ENCODE measurements around the gene TMEM9.

The TMEM9 gene

GRCh38 chr1:201112173-201112731 is 42.0 kb downstream of the TMEM9 start, which contains the start of gene CACNA1S:
Gene CACNA1S (minus strand): TSS chr1:201112426. CDS start chr1:201112339, 87 bp downstream.
- Histone ChIP-seq H3K9me3 (ENCODE audit: insufficient read depth, low read length) (no peaks in the 10 kb centered on the region), H3K4me1 (ENCODE audit: insufficient read depth, insufficient read length) (peaks cover 28% of the 10 kb centered on the region), H3K4me3 (ENCODE audit: insufficient read length, low read depth) (no peak within 1 kb of the TSS), H3K36me3 (ENCODE audit: insufficient read depth, insufficient read length, low read length) (no peaks in the 10 kb centered on the region), H3K9ac (ENCODE audit: insufficient read length, low read depth) (peak within 1 kb of the TSS; percentile 61), H3K27me3 (ENCODE audit: insufficient read depth, insufficient read length) (peaks cover 73% of the 10 kb centered on the region)
- TF ChIP-seq SUZ12 (IDR thresholded peaks at IDR 0.05; ENCODE audit: extremely low read depth, insufficient read depth, insufficient read length) (no peak), ZNF274 (IDR thresholded peaks at IDR 0.05; ENCODE audit: low read depth, low read length) (no peak), YY1 (IDR thresholded peaks at IDR 0.05; ENCODE audit: insufficient read depth, insufficient read length) (no peak)
- no peak for DNase-seq (ENCODE audit: low read depth, low spot score)

- Histone ChIP-seq H3K9ac (ENCODE audit: insufficient read length, low read depth) (no peak overlapping the region), H3K9me3 (ENCODE audit: insufficient read depth, low read length) (no peaks in the 10 kb centered on the region), H3K27me3 (ENCODE audit: insufficient read depth, insufficient read length) (peaks cover 76% of the 10 kb centered on the region), H3K36me3 (ENCODE audit: insufficient read depth, insufficient read length, low read length) (no peaks in the 10 kb centered on the region), H3K4me1 (ENCODE audit: insufficient read depth, insufficient read length) (peaks cover 29% of the 10 kb centered on the region), H3K4me3 (ENCODE audit: insufficient read length, low read depth) (no peak overlapping the region)
- TF ChIP-seq ZNF274 (IDR thresholded peaks at IDR 0.05; ENCODE audit: low read depth, low read length): no peak
- no peak for TF ChIP-seq SUZ12 (IDR thresholded peaks at IDR 0.05; ENCODE audit: extremely low read depth, insufficient read depth, insufficient read length)
- no peak for TF ChIP-seq YY1 (IDR thresholded peaks at IDR 0.05; ENCODE audit: insufficient read depth, insufficient read length)
- no peak for DNase-seq (ENCODE audit: low read depth, low spot score)
Measured at GRCh38 chr1:201111672-201112071, 42.6 kb downstream of the TMEM9 start.

DNA sequence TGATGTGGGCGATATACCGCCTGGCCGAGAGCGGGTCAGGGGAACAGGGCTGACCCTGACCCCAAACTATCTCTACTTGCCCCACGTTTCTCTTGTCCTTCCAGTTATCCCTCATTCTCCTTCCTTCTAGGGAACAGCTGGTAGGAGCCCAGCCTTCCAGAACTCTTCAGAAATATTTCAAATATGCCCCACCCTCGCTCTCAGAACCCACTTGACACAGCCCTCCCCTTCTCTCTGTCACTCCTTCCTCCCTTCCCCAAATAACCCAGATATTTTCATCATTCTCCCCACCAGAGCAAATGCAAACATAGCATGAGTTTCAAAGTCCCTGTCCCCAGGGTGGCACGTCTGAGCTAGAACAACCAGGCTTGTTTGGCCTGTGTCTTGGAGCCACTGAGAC is 43.1 kb downstream of the TMEM9 start:
- Histone ChIP-seq H3K9ac (ENCODE audit: insufficient read length, low read depth) (no peak overlapping the region), H3K27me3 (ENCODE audit: insufficient read depth, insufficient read length) (peaks cover 76% of the 10 kb centered on the region), H3K4me3 (ENCODE audit: insufficient read length, low read depth) (no peak overlapping the region), H3K36me3 (ENCODE audit: insufficient read depth, insufficient read length, low read length) (no peaks in the 10 kb centered on the region), H3K9me3 (ENCODE audit: insufficient read depth, low read length) (no peaks in the 10 kb centered on the region), H3K4me1 (ENCODE audit: insufficient read depth, insufficient read length) (peaks cover 33% of the 10 kb centered on the region)
- TF ChIP-seq SUZ12 (IDR thresholded peaks at IDR 0.05; ENCODE audit: extremely low read depth, insufficient read depth, insufficient read length) (no peak), YY1 (IDR thresholded peaks at IDR 0.05; ENCODE audit: insufficient read depth, insufficient read length) (no peak), ZNF274 (IDR thresholded peaks at IDR 0.05; ENCODE audit: low read depth, low read length) (no peak)
- no peak for DNase-seq (ENCODE audit: low read depth, low spot score)

GRCh38 chr1:201110616-201111015 is 43.7 kb downstream of the TMEM9 start:
- H3K4me3 ChIP-seq (ENCODE audit: insufficient read length, low read depth): no peak overlapping the region
- no peaks in the 10 kb centered on the region for H3K36me3 ChIP-seq (ENCODE audit: insufficient read depth, insufficient read length, low read length)
- DNase-seq (ENCODE audit: low read depth, low spot score): no peak
- peaks cover 76% of the 10 kb centered on the region for H3K27me3 ChIP-seq (ENCODE audit: insufficient read depth, insufficient read length)
- H3K9ac ChIP-seq (ENCODE audit: insufficient read length, low read depth): no peak overlapping the region
- peaks cover 33% of the 10 kb centered on the region for H3K4me1 ChIP-seq (ENCODE audit: insufficient read depth, insufficient read length)
- TF ChIP-seq SUZ12 (IDR thresholded peaks at IDR 0.05; ENCODE audit: extremely low read depth, insufficient read depth, insufficient read length) (no peak), YY1 (IDR thresholded peaks at IDR 0.05; ENCODE audit: insufficient read depth, insufficient read length) (no peak), ZNF274 (IDR thresholded peaks at IDR 0.05; ENCODE audit: low read depth, low read length) (no peak)
- H3K9me3 ChIP-seq (ENCODE audit: insufficient read depth, low read length): no peaks in the 10 kb centered on the region

DNA sequence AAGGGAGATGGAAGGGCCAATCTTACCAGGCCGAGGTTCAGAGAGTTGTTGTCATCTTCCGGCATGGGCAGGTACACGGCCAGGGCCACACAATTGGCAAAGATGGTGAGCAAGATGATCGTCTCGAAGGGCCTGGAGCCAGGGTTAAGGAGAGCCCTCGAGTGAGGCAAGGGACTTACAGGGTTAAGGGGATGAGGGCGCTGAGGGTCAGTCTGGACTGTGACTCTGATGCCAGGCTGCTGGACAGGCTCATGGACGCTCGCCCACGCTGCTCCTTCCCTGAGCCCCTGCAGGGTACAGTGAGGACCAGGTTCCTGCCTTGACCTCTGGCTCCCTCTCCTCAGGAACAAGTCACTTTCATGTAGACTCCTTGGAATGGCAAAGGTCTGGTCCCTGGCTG is 44.1 kb downstream of the TMEM9 start:
- no peaks in the 10 kb centered on the region for H3K36me3 ChIP-seq (ENCODE audit: insufficient read depth, insufficient read length, low read length)

GRCh38 chr1:201109651-201110050 is 44.6 kb downstream of the TMEM9 start:
- Histone ChIP-seq H3K27me3 (ENCODE audit: insufficient read depth, insufficient read length) (peaks cover 76% of the 10 kb centered on the region), H3K4me3 (ENCODE audit: insufficient read length, low read depth) (no peak overlapping the region), H3K36me3 (ENCODE audit: insufficient read depth, insufficient read length, low read length) (no peaks in the 10 kb centered on the region), H3K9ac (ENCODE audit: insufficient read length, low read depth) (no peak overlapping the region), H3K9me3 (ENCODE audit: insufficient read depth, low read length) (no peaks in the 10 kb centered on the region), H3K4me1 (ENCODE audit: insufficient read depth, insufficient read length) (peaks cover 28% of the 10 kb centered on the region)
- DNase-seq (ENCODE audit: low read depth, low spot score): no peak
- TF ChIP-seq ZNF274 (IDR thresholded peaks at IDR 0.05; ENCODE audit: low read depth, low read length) (no peak), YY1 (IDR thresholded peaks at IDR 0.05; ENCODE audit: insufficient read depth, insufficient read length) (no peak), SUZ12 (IDR thresholded peaks at IDR 0.05; ENCODE audit: extremely low read depth, insufficient read depth, insufficient read length) (no peak)

More for the DNA sequence above, 44.1 kb downstream of the TMEM9 start:
- Histone ChIP-seq H3K27me3 (ENCODE audit: insufficient read depth, insufficient read length) (peaks cover 76% of the 10 kb centered on the region), H3K9me3 (ENCODE audit: insufficient read depth, low read length) (no peaks in the 10 kb centered on the region), H3K4me1 (ENCODE audit: insufficient read depth, insufficient read length) (peaks cover 28% of the 10 kb centered on the region), H3K4me3 (ENCODE audit: insufficient read length, low read depth) (no peak overlapping the region), H3K9ac (ENCODE audit: insufficient read length, low read depth) (no peak overlapping the region)
- no peak for DNase-seq (ENCODE audit: low read depth, low spot score)
- TF ChIP-seq ZNF274 (IDR thresholded peaks at IDR 0.05; ENCODE audit: low read depth, low read length) (no peak), SUZ12 (IDR thresholded peaks at IDR 0.05; ENCODE audit: extremely low read depth, insufficient read depth, insufficient read length) (no peak), YY1 (IDR thresholded peaks at IDR 0.05; ENCODE audit: insufficient read depth, insufficient read length) (no peak)

GRCh38 chr1:201108614-201109013 is 45.7 kb downstream of the TMEM9 start:
- H3K9ac ChIP-seq (ENCODE audit: insufficient read length, low read depth): no peak overlapping the region
- peak; percentile 80 for DNase-seq (ENCODE audit: low read depth, low spot score)
- no peaks in the 10 kb centered on the region for H3K9me3 ChIP-seq (ENCODE audit: insufficient read depth, low read length)
- H3K36me3 ChIP-seq (ENCODE audit: insufficient read depth, insufficient read length, low read length): no peaks in the 10 kb centered on the region
- TF ChIP-seq YY1 (IDR thresholded peaks at IDR 0.05; ENCODE audit: insufficient read depth, insufficient read length): no peak
- no peak for TF ChIP-seq SUZ12 (IDR thresholded peaks at IDR 0.05; ENCODE audit: extremely low read depth, insufficient read depth, insufficient read length)
- no peak for TF ChIP-seq ZNF274 (IDR thresholded peaks at IDR 0.05; ENCODE audit: low read depth, low read length)
- peaks cover 67% of the 10 kb centered on the region for H3K27me3 ChIP-seq (ENCODE audit: insufficient read depth, insufficient read length)
- no peak overlapping the region for H3K4me3 ChIP-seq (ENCODE audit: insufficient read length, low read depth)
- H3K4me1 ChIP-seq (ENCODE audit: insufficient read depth, insufficient read length): peaks cover 27% of the 10 kb centered on the region

All from NT2/D1 (cell line).